Measurements from ENCODE around the gene FRMD4A.

DNA sequence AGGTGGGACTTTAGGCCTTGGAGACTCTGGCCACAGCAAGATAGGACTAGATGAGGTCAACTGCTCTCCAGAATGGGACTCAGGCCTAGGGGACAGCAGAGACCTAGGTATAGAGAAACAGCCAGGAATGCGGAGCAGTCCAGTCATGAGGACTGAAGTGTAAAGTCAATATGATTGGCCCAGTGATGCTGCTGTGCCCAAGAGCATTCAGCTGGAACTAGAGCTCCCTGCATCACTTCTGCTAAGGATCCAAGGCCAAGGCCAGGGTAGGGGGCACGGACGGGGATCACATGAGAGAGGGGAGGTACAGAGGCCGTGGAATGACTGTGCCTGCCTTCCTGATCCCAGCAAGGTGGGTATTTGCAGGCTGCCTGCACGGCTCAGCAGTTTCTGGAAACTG is 237.9 kb downstream of the FRMD4A start:
- TF ChIP-seq CTCF (IDR thresholded peaks at IDR 0.05; ENCODE audit: low read depth, low read length, poor library complexity, severe bottlenecking), result no peak
- no peak for TF ChIP-seq EZH2phosphoT487 (IDR thresholded peaks at IDR 0.05; ENCODE audit: borderline replicate concordance, low read length)
